Ovary (tissue), 3 donors: ENCODE results near the gene SPIC.

Experiments
- CTCF ChIP-seq, 3 donors: fragments of 450-650 bp in 2 of 3; fragments of 200-600 bp in 1 of 3; IDR thresholded peaks; one replicate each; pipeline versions ENCODE4 v1.5.1 to v1.8.0; 2016 to 2022; ENCODE audit warnings: antibody characterized with exemption in 3 of 3, mild to moderate bottlenecking in 1 of 3
- POLR2A ChIP-seq: fragments of 450-650 bp; IDR thresholded peaks from one replicate; pipeline ENCODE4 v1.6.1; 2017; ENCODE audit warnings: antibody characterized with exemption, mild to moderate bottlenecking, moderate library complexity
- donor health status: DM: no; HTN: no; CAD: no.

GRCh38 chr12:101498252-101498651, 23.1 kb downstream of the SPIC start:
- no peak for TF ChIP-seq CTCF (IDR thresholded peaks at IDR 0.05)
- no peak for TF ChIP-seq POLR2A
